IMR-90 (cell line): ENCODE measurements around the gene TCF4. TPM values are rescaled to one million over a fixed set of nuclear protein-coding genes. Genes with fewer than 3 reads are reported as not detected.

Experiments
- ATAC-seq: fragments of 200-7000 bp; cut with Tn5 transposase; 2 replicates; pipeline ENCODE4 v1.9.1; 2020; ENCODE audit warnings: low read depth, mild to moderate bottlenecking, moderate library complexity
- BruUV-seq: library from RNA; stranded (reverse); fragments of 400-500 nt; replicated peaks from 2 replicates; lab custom pipeline; 2021; lab: Mats Ljungman, UMichigan
- CTCF ChIA-PET: fragments of 300-600 bp; formaldehyde crosslinking; extraction: SDS; loops from one replicate; lab custom pipeline; 2021; ENCODE audit warnings: antibody characterized with exemption; lab: Yijun Ruan, JAX
- POLR2A ChIA-PET: fragments of 300-600 bp; sonication (Branson Sonifier 250); formaldehyde crosslinking; loops from one replicate; lab custom pipeline; 2022; ENCODE audit warnings: antibody characterized with exemption; ENCODE audit not compliant: unreplicated experiment; lab: Charles Lee
- DNase-seq: peaks from one replicate; pipeline ENCODE4 v3.0.0; 2013
- H2AFZ ChIP-seq: replicated peaks from 2 replicates; pipeline ENCODE3; 2013; ENCODE audit warnings: low read length, mild to moderate bottlenecking; ENCODE audit not compliant: poor library complexity
- H2AK5ac ChIP-seq: 2 replicates; pipeline ENCODE4 v1.6.1; 2013; ENCODE audit warnings: low read depth, low read length, inconsistent platforms
- H2AK9ac ChIP-seq: replicated peaks from 2 replicates; pipeline ENCODE3; 2013; ENCODE audit warnings: mild to moderate bottlenecking, low read depth, low read length, moderate library complexity; ENCODE audit not compliant: poor library complexity
- H2BK120ac ChIP-seq: 2 replicates; pipeline ENCODE4 v1.6.1; 2013; ENCODE audit warnings: low read depth, low read length, inconsistent platforms
- H2BK15ac ChIP-seq: 3 replicates; pipeline ENCODE4 v1.6.1; 2013; ENCODE audit warnings: low read depth, low read length, inconsistent platforms
- H2BK20ac ChIP-seq: 2 replicates; pipeline ENCODE4 v1.6.1; 2013; ENCODE audit warnings: low read depth, mild to moderate bottlenecking, inconsistent platforms, low read length, moderate library complexity
- H2BK5ac ChIP-seq: 2 replicates; pipeline ENCODE4 v1.6.1; 2013; ENCODE audit warnings: mild to moderate bottlenecking, low read depth, low read length, inconsistent platforms; ENCODE audit not compliant: poor library complexity, severe bottlenecking
- H3K14ac ChIP-seq: replicated peaks from 2 replicates; pipeline ENCODE4 v1.6.1; 2013; ENCODE audit warnings: low read depth, low read length, inconsistent platforms
- H3K18ac ChIP-seq: 2 replicates; pipeline ENCODE4 v1.6.1; 2013; ENCODE audit warnings: low read depth, low read length, control low read depth
- H3K23ac ChIP-seq: 2 replicates; pipeline ENCODE4 v1.6.1; 2013; ENCODE audit warnings: low read depth, low read length, inconsistent platforms
- H3K27ac ChIP-seq: 2 replicates; pipeline ENCODE4 v1.5.1; 2013; ENCODE audit warnings: mild to moderate bottlenecking, control low read depth, low read length; ENCODE audit not compliant: insufficient read depth
- H3K27me3 ChIP-seq: 2 replicates; pipeline ENCODE4 v1.6.1; 2013; ENCODE audit warnings: low read length; ENCODE audit not compliant: control insufficient read depth, insufficient read depth
- H3K36me3 ChIP-seq: 2 replicates; pipeline ENCODE4 v1.6.1; 2013; ENCODE audit warnings: low read length, mixed read lengths; ENCODE audit not compliant: control insufficient read depth, insufficient read depth
- H3K4ac ChIP-seq: 2 replicates; pipeline ENCODE4 v1.6.1; 2013; ENCODE audit warnings: low read depth, low read length, inconsistent platforms
- H3K4me1 ChIP-seq: 2 replicates; pipeline ENCODE4 v1.6.1; 2013; ENCODE audit warnings: low read length, mixed read lengths; ENCODE audit not compliant: control insufficient read depth, insufficient read depth
- H3K4me2 ChIP-seq: 2 replicates; pipeline ENCODE4 v1.6.1; 2013; ENCODE audit warnings: low read depth, mild to moderate bottlenecking, control low read depth, low read length, moderate library complexity
- H3K4me3 ChIP-seq: 2 replicates; pipeline ENCODE4 v1.5.1; 2013; ENCODE audit warnings: low read depth, mild to moderate bottlenecking, control low read depth, low read length, moderate library complexity; ENCODE audit not compliant: insufficient read depth
- H3K56ac ChIP-seq: 2 replicates; pipeline ENCODE4 v1.6.1; 2013; ENCODE audit warnings: low read length, inconsistent platforms; ENCODE audit not compliant: insufficient read depth; ENCODE audit errors: extremely low read depth
- H3K79me1 ChIP-seq, 2 experiments: 2 replicates each; pipeline ENCODE4 v1.6.1; 2013; ENCODE audit warnings: low read length in 2 of 2, inconsistent platforms in 1 of 2, low read depth in 1 of 2
- H3K9ac ChIP-seq: 2 replicates; pipeline ENCODE4 v1.6.1; 2013; ENCODE audit warnings: low read depth, low read length, control low read depth
- H3K9me1 ChIP-seq: 2 replicates; pipeline ENCODE4 v1.6.1; 2013; ENCODE audit warnings: low read length, inconsistent platforms; ENCODE audit not compliant: insufficient read depth
- H3K9me3 ChIP-seq: 2 replicates; pipeline ENCODE4 v1.6.1; 2013; ENCODE audit warnings: low read length; ENCODE audit not compliant: control insufficient read depth, insufficient read depth
- H4K20me1 ChIP-seq: 2 replicates; pipeline ENCODE4 v1.6.1; 2013; ENCODE audit warnings: low read length, inconsistent platforms; ENCODE audit not compliant: insufficient read depth
- H4K5ac ChIP-seq: 2 replicates; pipeline ENCODE4 v1.6.1; 2013; ENCODE audit warnings: mild to moderate bottlenecking, low read depth, low read length, control low read depth
- H4K8ac ChIP-seq, 2 experiments: 2 replicates each; pipeline ENCODE4 v1.6.1; 2013; ENCODE audit warnings: low read depth in 2 of 2, low read length in 2 of 2, control low read depth in 1 of 2, inconsistent platforms in 1 of 2
- H4K91ac ChIP-seq: 2 replicates; pipeline ENCODE4 v1.6.1; 2013; ENCODE audit warnings: low read depth, low read length, inconsistent platforms; ENCODE audit not compliant: insufficient read depth
- BHLHE40 ChIP-seq: fragments of 150-350 bp; IDR thresholded peaks from 2 replicates; pipeline ENCODE4 v1.6.1; 2016; ENCODE audit warnings: mild to moderate bottlenecking, low read depth, low read length
- CEBPB ChIP-seq: IDR thresholded peaks from 2 replicates; pipeline ENCODE4 v1.6.1; 2012; ENCODE audit warnings: low read depth, low read length, improper control_type of control experiment
- CHD1 ChIP-seq: IDR thresholded peaks from 2 replicates; pipeline ENCODE4 v1.6.1; 2012; ENCODE audit warnings: low read depth, low read length, improper control_type of control experiment
- CTCF ChIP-seq: conservative IDR thresholded peaks from 2 replicates; pipeline ENCODE4 v1.5.1; 2012; ENCODE audit warnings: mild to moderate bottlenecking, low read depth, low read length, improper control_type of control experiment
- ELK1 ChIP-seq: fragments of 150-350 bp; IDR thresholded peaks from 2 replicates; pipeline ENCODE4 v1.6.1; 2016; ENCODE audit warnings: low read depth, mild to moderate bottlenecking, low read length, moderate library complexity, borderline replicate concordance
- MAFK ChIP-seq: IDR thresholded peaks from 2 replicates; pipeline ENCODE4 v1.6.1; 2012; ENCODE audit warnings: low read depth, low read length, improper control_type of control experiment
- MAZ ChIP-seq: IDR thresholded peaks from 2 replicates; pipeline ENCODE4 v1.6.1; 2012; ENCODE audit warnings: low read depth, mild to moderate bottlenecking, low read length, improper control_type of control experiment, moderate library complexity, borderline replicate concordance
- MXI1 ChIP-seq: IDR thresholded peaks from 2 replicates; pipeline ENCODE4 v1.6.1; 2012; ENCODE audit warnings: low read depth, mild to moderate bottlenecking, low read length, moderate library complexity, borderline replicate concordance
- NFE2L2 ChIP-seq: fragments of 150-350 bp; IDR thresholded peaks from 2 replicates; pipeline ENCODE4 v1.6.1; 2016; ENCODE audit warnings: low read depth, mild to moderate bottlenecking, low read length
- POLR2A ChIP-seq: IDR thresholded peaks from 2 replicates; pipeline ENCODE4 v1.6.1; 2012; ENCODE audit warnings: mild to moderate bottlenecking, low read depth, low read length
- RCOR1 ChIP-seq: IDR thresholded peaks from 2 replicates; pipeline ENCODE4 v1.6.1; 2012; ENCODE audit warnings: mild to moderate bottlenecking, low read length, improper control_type of control experiment; ENCODE audit not compliant: insufficient replicate concordance
- RFX5 ChIP-seq: IDR thresholded peaks from 2 replicates; pipeline ENCODE4 v1.8.0; 2012; ENCODE audit warnings: low read depth, mild to moderate bottlenecking, low read length, moderate library complexity
- SMC3 ChIP-seq: fragments of 150-350 bp; IDR thresholded peaks from 2 replicates; pipeline ENCODE4 v1.6.1; 2016; ENCODE audit warnings: low read depth, mild to moderate bottlenecking, antibody characterized with exemption, low read length, moderate library complexity
- USF2 ChIP-seq: fragments of 150-350 bp; IDR thresholded peaks from 2 replicates; pipeline ENCODE4 v1.6.1; 2017; ENCODE audit warnings: mild to moderate bottlenecking, antibody characterized with exemption, low read length, low read depth
- dilution Hi-C: fragments of 300-500 bp; cut with HindIII; formaldehyde crosslinking; loops from one replicate; pipeline ENCODE4 v1.14.3; 2018; ENCODE audit warnings: low sequenced_read_pairs; ENCODE audit not compliant: unreplicated experiment
- in situ Hi-C: fragments of 300-500 bp; cut with MboI; formaldehyde crosslinking; loops from 3 replicates; pipeline ENCODE4 v1.14.3; 2019; ENCODE audit warnings: low sequenced_read_pairs, inconsistent platforms, mixed read lengths
- intact Hi-C: fragments of 100-400 bp; cut with micrococcal nuclease; formaldehyde crosslinking; loops from 2 replicates; pipeline ENCODE4 v1.10.0; 2022
- polyA plus RNA-seq, 3 experiments: library from polyadenylated mRNA; depleted of rRNA; stranded (reverse); fragments of >200 nt; gene quantifications; 2 replicates each; pipeline ENCODE4 v1.2.3, GENCODE V29; 2012; ENCODE audit warnings: low replicate concordance in 1 of 3
- total RNA-seq: library from RNA; depleted of rRNA; stranded (reverse); fragments of >200 nt; gene quantifications from 2 replicates; pipeline ENCODE4 v1.2.3, GENCODE V29; 2012

The TCF4 gene
- total and polyA plus RNA-seq, 2 of the 4 experiments (the other 2 are of a cell fraction): 30.0 to 87.1 TPM

- BruUV-seq: no TSS peak
- H3K18ac ChIP-seq: no peak overlapping the region
- peaks cover 17% of the 10 kb centered on the region for H3K4me1 ChIP-seq
- no peak overlapping the region for H3K27ac ChIP-seq
- H3K27me3 ChIP-seq: no peaks in the 10 kb centered on the region
- H4K20me1 ChIP-seq: no peaks in the 10 kb centered on the region
- H2AK9ac ChIP-seq: no peak overlapping the region
- H3K4me3 ChIP-seq: no peak overlapping the region
- POLR2A ChIA-PET: no interaction called here
- H3K23ac ChIP-seq: no peak overlapping the region
- no peak overlapping the region for H4K91ac ChIP-seq
- DNase-seq (no peak), ATAC-seq (no peak)
- no peak overlapping the region for H4K8ac ChIP-seq
- in situ Hi-C loops: loop anchor here (5.0 to 25.0 kb wide), 2 partner anchors 166 to 1331 kb away; no protein-coding TSS in a partner anchor
- TF ChIP-seq SMC3 (no peak), BHLHE40 (no peak), MAFK (no peak), CEBPB (no peak), MXI1 (no peak), USF2 (no peak), ELK1 (no peak), MAZ (no peak), CTCF (no peak), NFE2L2 (no peak), RFX5 (no peak), RCOR1 (no peak), POLR2A (no peak), CHD1 (no peak)
- no peak overlapping the region for H2AK5ac ChIP-seq
- no peak overlapping the region for H3K4ac ChIP-seq
- no peak overlapping the region for H2BK5ac ChIP-seq
- H3K56ac ChIP-seq: no peak overlapping the region; the same call in 1 of the 2 replicates
- H3K9me3 ChIP-seq: no peaks in the 10 kb centered on the region
- no peak overlapping the region for H2BK120ac ChIP-seq
- H2AFZ ChIP-seq: no peak overlapping the region
- dilution Hi-C loops: no loop called here
- no peak overlapping the region for H3K4me2 ChIP-seq
- peaks cover 15% of the 10 kb centered on the region for H3K9me1 ChIP-seq
- H3K14ac ChIP-seq: no peak overlapping the region
- no peak overlapping the region for H2BK15ac ChIP-seq
- no peak overlapping the region for H2BK20ac ChIP-seq
- H3K36me3 ChIP-seq: peaks cover 7% of the 10 kb centered on the region
- peaks cover 12 to 49% of the 10 kb centered on the region in 2 experiments for H3K79me1 ChIP-seq
- no peak overlapping the region for H3K9ac ChIP-seq
- CTCF ChIA-PET: interaction anchor here (0.6 to 3.0 kb wide), 2 partner anchors 11 to 32 kb away, joined by 6 to 12 read pairs; no protein-coding TSS in a partner anchor
- H4K5ac ChIP-seq: no peak overlapping the region
- intact Hi-C loops: no loop called here
These were observed 341.7 kb downstream of the TCF4 start for GRCh38 chr18:55246278-55246677.
